GM12865 (cell line): ENCODE measurements around the gene CCM2.

Experiments used
- DNase-seq: peaks from one replicate; pipeline ENCODE4 v3.0.0; 2010; ENCODE audit warnings: low read depth
- H3K4me3 ChIP-seq: 2 replicates; pipeline ENCODE4 v1.5.1; 2011; ENCODE audit warnings: mild to moderate bottlenecking, low read depth, low read length, control low read depth
- TF ChIP-seq, protein P1 (sequence below): IDR thresholded peaks from 2 replicates; pipeline ENCODE4 v1.5.1; 2011; ENCODE audit warnings: low read length, control low read depth, low read depth, inconsistent platforms; ENCODE audit not compliant: insufficient read depth; ENCODE audit errors: missing control alignments

Gene CCM2

DNA sequence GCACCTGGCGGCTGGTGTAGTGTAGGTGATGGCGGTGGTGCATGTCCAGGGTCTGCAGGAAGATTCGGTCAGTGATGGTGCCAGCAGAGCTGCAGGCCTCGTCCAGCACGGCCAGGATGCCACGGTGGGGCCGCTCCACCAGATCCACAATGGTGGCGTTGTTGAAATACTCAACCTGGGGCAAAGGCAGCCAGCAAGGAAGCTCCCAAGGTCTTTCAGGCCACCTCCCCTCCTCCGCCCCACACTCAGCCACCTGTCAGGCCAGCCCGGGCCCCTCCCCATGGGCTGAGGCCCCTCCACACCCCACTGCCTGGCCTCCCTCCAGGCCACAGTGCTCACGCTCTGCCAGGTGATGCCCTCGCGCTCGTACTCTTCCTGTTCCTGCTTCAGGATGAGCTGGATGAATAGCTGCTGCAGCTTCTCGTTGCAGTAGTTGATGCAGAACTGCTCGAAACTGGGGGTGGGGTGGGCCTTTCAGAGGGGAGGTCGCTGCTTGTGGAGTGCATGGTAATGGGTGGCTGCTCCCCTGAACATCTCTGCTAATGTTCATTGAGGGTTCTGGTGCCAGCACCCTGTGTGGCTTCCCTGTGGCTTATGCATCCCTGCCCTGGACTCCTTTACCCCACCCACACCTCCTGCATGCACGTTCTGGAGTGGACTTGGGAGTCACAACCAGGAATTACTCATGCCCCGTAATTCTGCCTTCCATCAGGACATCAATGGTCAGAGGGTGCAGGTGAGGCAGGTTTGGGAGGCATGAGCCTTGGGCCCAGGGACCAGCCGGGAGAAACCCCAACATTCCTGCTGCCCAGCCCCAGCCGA lies 30.1 kb upstream of the CCM2 start:
- H3K4me3 ChIP-seq: no peak overlapping the region
- TF ChIP-seq, protein P1, sequence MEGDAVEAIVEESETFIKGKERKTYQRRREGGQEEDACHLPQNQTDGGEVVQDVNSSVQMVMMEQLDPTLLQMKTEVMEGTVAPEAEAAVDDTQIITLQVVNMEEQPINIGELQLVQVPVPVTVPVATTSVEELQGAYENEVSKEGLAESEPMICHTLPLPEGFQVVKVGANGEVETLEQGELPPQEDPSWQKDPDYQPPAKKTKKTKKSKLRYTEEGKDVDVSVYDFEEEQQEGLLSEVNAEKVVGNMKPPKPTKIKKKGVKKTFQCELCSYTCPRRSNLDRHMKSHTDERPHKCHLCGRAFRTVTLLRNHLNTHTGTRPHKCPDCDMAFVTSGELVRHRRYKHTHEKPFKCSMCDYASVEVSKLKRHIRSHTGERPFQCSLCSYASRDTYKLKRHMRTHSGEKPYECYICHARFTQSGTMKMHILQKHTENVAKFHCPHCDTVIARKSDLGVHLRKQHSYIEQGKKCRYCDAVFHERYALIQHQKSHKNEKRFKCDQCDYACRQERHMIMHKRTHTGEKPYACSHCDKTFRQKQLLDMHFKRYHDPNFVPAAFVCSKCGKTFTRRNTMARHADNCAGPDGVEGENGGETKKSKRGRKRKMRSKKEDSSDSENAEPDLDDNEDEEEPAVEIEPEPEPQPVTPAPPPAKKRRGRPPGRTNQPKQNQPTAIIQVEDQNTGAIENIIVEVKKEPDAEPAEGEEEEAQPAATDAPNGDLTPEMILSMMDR: no peak
- no peak for DNase-seq

DNA sequence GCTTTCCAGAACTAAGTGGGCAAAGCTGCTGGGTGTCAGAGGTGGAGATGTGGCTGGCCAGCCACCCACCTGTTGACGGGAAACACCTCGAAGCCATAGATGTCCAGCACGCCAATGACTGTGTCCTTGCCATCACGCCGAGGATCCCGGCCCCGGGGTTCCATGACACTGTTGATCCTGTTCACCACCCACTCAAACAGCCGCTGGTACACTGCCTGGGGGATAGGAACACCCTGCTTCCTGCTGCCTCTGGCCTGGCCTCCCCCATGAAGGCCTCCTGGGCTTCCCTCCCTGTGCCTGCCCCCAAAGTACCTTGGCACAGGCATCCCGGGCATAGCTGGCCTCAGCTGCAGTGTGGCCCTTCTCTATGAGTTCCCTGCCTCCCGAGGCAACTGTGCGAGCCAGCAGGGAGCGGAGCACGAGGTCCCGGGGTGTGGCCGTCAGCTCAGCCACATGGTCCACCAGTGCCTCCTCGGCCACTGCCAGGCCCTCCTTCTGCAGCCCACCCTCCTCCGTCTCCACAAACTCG lies 29.4 kb upstream of the CCM2 start:
- TF ChIP-seq, protein P1: no peak
- DNase-seq: no peak
- no peak overlapping the region for H3K4me3 ChIP-seq

DNA sequence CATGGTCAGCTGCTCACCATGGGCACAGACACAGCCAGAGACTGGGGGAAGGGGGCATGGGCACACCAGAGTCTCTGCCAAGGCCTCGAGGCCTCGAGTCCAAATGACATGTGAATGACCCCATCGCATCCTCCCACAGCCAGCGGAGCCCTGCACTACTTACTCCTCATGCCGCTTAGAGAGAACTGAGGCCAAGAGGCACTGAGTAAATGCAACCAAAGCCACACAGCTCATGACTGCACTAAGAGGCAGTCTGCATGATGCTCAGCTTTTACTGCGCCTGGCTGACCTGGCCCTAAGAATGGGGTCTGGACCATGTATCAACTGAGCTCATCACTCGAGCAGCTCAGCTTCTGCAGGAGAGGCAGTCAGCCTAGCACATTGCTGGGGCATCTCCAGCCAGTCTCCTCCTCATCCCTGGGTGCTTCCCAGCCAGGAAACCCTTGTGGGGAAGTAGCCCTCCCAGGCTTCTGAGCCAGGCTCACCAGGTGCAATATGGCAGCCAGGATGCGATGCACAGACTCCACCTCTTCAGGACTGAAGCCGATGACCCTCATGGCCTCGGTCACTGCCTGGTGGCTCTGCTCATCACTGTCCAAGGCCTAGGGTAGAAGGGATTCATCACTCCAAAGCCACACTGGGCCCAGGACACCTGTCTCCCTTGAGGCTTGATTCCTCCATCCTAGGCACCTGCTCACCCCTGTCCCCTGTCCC lies 28.7 kb upstream of the CCM2 start:
- no peak for DNase-seq
- TF ChIP-seq, protein P1: no peak
- H3K4me3 ChIP-seq: no peak overlapping the region

DNA sequence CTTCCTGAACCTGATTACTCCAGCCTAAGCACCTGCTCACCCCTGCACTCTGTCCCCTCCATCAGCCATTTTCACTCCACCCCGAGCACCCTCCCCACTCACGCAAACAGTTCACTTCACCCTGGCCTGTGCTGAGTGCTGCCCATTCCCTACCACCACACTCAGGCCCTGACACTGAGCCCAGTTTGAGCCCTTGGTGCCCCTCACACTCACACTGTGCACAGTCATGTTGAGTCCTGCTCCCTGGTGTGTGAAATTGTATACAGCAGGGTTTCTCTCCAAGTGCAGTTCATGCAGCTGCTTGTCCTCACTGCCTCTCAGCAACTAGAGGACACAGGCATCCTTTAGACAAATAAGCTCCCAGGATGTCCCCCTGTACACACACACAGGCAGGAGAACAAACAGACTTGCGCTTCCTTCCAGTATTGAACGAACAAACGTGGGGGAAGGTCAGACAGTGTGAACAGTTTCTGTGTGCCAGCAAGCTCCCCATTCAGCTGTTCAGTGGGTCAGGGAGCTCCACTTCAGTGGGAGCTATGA lies 28.0 kb upstream of the CCM2 start:
- no peak for DNase-seq
- TF ChIP-seq, protein P1: no peak
- no peak overlapping the region for H3K4me3 ChIP-seq

DNA sequence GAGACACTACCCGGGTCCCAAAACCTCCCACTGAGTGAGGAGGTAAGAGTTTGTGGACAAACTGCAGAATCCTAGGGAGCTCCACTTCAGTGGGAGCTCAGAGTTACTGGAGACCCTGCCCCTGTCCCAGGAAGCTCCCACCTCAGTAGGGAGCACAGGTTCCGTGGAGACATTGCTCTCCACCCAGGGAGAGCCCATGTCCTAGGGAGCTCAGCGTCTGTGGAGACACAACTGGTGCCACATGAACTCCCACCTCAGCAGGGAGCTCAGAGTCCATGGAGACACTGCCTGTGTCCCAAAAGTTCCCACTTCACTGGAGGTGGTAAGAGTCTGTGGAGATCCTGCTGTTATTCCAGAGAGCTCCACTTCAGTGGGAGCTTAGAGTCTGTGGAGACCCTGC lies 27.4 kb upstream of the CCM2 start:
- no peak overlapping the region for H3K4me3 ChIP-seq
- DNase-seq: no peak
- TF ChIP-seq, protein P1: no peak

DNA sequence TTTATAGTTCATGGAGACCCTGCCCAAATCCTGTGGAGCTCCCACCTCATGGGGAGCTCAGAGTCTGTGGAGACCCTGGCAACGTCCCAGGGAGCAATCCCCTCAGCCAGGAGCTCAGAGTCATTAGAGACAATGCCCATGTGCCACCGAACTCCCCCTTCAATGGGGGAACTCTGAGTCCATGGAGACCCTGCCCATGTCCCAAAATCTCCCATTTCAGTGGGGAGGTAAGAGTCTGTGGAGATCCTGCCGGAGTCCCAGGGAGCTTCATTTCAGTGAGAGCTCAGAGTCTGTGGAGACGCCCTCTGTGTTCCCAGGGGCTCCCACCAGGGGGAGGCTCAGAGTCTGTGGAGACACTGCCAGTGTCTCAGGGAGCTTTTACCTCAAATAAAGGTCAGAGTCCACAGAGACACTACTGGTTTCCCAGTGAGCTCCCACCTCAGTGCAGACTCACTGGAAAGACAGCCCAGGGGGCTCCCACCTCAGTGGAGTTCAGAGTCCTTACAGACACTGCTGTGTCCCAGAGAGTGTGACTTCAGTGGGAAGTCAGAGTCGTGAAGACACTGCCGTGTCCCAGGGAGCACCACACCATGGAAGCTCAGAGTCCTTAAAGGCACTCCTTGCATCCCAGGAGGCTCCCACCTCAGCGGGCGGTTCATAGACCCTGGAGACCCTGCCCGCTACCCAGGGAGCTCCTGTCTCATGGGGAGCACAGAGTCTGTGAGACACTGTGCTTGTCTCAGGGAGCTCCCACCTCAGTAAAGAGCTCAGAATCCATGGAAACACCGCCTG lies 26.2 kb upstream of the CCM2 start:
- H3K4me3 ChIP-seq: no peak overlapping the region
- TF ChIP-seq, protein P1: peak; percentile 53
- no peak for DNase-seq
